Right lobe of liver (tissue), 4 donors: Measurements from ENCODE around the gene URGCP.

ENCODE experiments used
- CTCF ChIP-seq, 4 donors: fragments of 200-600 bp in 3 of 4; fragments of 450-650 bp in 1 of 4; IDR thresholded peaks; one replicate each; pipeline versions ENCODE4 v1.5.1 to v1.8.0; 2016 to 2022; ENCODE audit warnings: antibody characterized with exemption in 4 of 4, mild to moderate bottlenecking in 2 of 4
- POLR2A ChIP-seq: fragments of 450-650 bp; IDR thresholded peaks from one replicate; pipeline ENCODE4 v1.6.1; 2017; ENCODE audit warnings: antibody characterized with exemption, mild to moderate bottlenecking
- donor health status: DM: no; HTN: no; CAD: no.
- donor health status: DM: no; HTN: no; CAD: no.
- donor health status: DM: no; HTN: yes; CAD: no.

- TF ChIP-seq POLR2A (no peak), CTCF (IDR thresholded peaks at IDR 0.05) (no peak)
Measured at GRCh38 chr7:43902542-43903054, 3.8 kb downstream of the URGCP start.
